HAP-1 (cell line): ENCODE data around the gene ZNF782.
"Not testable (repeated sequence)": the region's sequence is repeated elsewhere in the genome, so short reads cannot be mapped to it uniquely, and the experiment has no call there.

Source experiments
- DNase-seq, 2 experiments: peaks; one replicate each; pipeline ENCODE4 v3.0.0-alpha.2; 2016 to 2020; ENCODE audit warnings: low spot score in 2 of 2
- H3K27me3 ChIP-seq: fragments of 250-450 bp; sonication (Bioruptor Pico); 2 replicates; pipeline ENCODE4 v1.5.1; 2020; ENCODE audit warnings: low read depth, mild to moderate bottlenecking, moderate library complexity
- H3K36me3 ChIP-seq: fragments of 250-450 bp; sonication (Bioruptor Pico); replicated peaks from 2 replicates; pipeline ENCODE4 v1.5.1; 2020; ENCODE audit warnings: mild to moderate bottlenecking
- H3K4me1 ChIP-seq: fragments of 250-450 bp; sonication (Bioruptor Pico); 2 replicates; pipeline ENCODE4 v1.5.1; 2020; ENCODE audit warnings: mild to moderate bottlenecking
- H3K4me3 ChIP-seq: fragments of 250-450 bp; sonication (Bioruptor Pico); 2 replicates; pipeline ENCODE4 v1.5.1; 2020; ENCODE audit warnings: mild to moderate bottlenecking, moderate library complexity
- H3K9me3 ChIP-seq: fragments of 250-450 bp; sonication (Bioruptor Pico); 2 replicates; pipeline ENCODE4 v1.5.1; 2020; ENCODE audit warnings: mild to moderate bottlenecking, moderate library complexity
- in situ Hi-C: fragments of 300-500 bp; cut with MboI; formaldehyde crosslinking; loops from 3 replicates; pipeline ENCODE4 v1.14.3; 2020; ENCODE audit warnings: low sequenced_read_pairs, inconsistent platforms, mixed read lengths

The ZNF782 gene

DNA sequence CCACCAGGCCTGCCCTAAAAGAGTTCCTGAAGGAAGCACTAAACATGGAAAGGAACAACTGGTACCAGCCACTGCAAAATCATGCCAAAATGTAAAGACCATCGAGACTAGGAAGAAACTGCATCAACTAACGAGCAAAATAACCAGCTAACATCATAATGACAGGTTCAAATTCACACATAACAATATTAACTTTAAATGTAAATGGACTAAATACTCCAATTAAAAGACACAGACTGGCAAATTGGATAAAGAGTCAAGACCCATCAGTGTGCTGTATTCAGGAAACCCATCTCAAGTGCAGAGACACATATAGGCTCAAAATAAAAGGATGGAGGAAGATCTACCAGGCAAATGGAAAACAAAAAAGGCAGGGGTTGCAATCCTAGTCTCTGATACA is 55.4 kb downstream of the ZNF782 start:
- H3K27me3 ChIP-seq, in situ Hi-C loops, H3K36me3 ChIP-seq, DNase-seq, H3K4me3 ChIP-seq, H3K4me1 ChIP-seq, H3K9me3 ChIP-seq: not testable (repeated sequence)

DNA sequence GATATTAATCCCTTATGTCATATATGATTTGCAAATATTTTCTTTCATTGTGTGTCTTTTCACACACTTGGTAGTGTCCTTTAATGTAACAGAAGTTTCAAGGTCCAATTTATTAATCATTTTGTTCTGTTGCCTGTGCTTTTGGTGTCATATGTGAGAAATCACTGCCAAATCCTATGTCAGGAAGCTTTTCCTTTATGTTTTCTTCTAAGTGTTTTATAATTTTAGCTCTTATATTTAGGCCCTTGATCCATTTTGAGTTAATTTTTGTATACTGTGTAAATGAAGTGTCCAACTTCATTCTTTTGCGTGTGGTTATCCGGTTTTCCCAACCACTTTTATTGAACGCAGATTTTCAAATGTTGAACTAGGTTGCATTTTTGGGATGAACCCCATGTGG is 70.3 kb downstream of the ZNF782 start:
- Histone ChIP-seq H3K4me3 (no peak overlapping the region), H3K36me3 (no peaks in the 10 kb centered on the region), H3K4me1 (no peaks in the 10 kb centered on the region), H3K9me3 (peaks cover 5% of the 10 kb centered on the region; the same call in 1 of the 2 replicates), H3K27me3 (no peaks in the 10 kb centered on the region)
- in situ Hi-C loops = no loop called here
- no peak for DNase-seq

DNA sequence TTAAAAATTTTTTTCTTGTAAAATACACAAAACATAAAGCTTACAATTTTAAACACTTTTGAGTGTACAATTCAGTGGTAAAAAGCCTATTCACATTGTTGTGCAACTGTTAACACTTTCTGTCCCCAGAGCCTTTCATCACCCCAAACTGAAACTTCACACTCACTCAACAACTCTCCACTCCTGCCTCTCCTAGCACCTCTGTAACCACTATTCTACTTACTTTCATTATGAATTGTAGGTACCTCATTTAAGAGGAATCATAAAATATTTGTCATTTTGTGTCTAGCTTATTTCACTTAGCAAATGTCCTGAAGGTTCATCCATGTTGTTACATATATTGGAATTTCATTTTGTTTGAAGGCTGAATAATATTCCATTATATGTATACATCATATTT is 72.1 kb downstream of the ZNF782 start:
- no peak overlapping the region for H3K4me3 ChIP-seq
- peaks cover 5% of the 10 kb centered on the region; the same call in 1 of the 2 replicates for H3K9me3 ChIP-seq
- in situ Hi-C loops = no loop called here
- H3K4me1 ChIP-seq = no peaks in the 10 kb centered on the region
- DNase-seq = no peak
- H3K27me3 ChIP-seq = no peaks in the 10 kb centered on the region
- H3K36me3 ChIP-seq = no peaks in the 10 kb centered on the region

DNA sequence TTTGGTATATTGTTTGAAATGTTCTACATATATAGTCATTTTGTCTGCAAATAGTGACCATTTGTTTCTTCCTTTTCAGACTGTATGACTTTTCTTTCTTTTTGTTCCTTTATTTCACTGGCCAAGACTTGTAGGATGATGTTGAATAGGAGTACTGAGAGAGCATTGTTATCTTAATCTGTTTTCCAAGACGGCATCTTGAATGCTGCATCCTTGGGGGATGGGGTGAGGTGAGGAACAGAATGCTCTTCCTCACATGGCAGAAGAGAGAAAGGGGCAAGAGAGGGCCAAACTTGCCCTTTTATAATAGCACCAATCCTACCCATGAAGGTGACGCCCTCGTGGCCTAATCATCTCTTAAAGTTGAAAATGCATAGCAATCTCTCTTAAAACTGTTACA is 72.8 kb downstream of the ZNF782 start:
- Histone ChIP-seq H3K4me3 (no peak overlapping the region), H3K36me3 (no peaks in the 10 kb centered on the region), H3K9me3 (peaks cover 5% of the 10 kb centered on the region; the same call in 1 of the 2 replicates), H3K4me1 (no peaks in the 10 kb centered on the region), H3K27me3 (no peaks in the 10 kb centered on the region)
- DNase-seq = no peak
- in situ Hi-C loops = no loop called here

DNA sequence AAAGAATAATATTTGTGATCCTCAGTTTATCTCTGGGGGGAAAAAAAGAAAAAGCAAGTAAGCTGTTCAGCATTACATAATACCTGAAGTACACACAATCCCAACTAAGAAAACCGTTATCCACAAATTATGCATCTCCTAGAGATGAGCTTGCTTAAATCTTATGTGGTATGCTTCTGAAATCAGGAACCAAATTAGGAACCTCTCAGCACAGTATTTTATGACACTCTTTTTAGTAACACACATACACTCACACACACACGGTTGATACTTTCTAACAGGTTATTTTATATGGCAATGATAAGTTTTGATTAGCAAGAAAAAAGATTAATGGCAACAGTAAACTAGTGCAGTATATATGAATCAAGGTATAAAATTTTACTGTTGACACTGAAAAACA is 75.2 kb downstream of the ZNF782 start:
- in situ Hi-C loops = no loop called here
- H3K27me3 ChIP-seq = no peaks in the 10 kb centered on the region
- no peak overlapping the region for H3K4me3 ChIP-seq
- DNase-seq = no peak
- H3K4me1 ChIP-seq = no peaks in the 10 kb centered on the region
- H3K36me3 ChIP-seq = no peaks in the 10 kb centered on the region
- H3K9me3 ChIP-seq = peaks cover 5% of the 10 kb centered on the region; the same call in 1 of the 2 replicates

DNA sequence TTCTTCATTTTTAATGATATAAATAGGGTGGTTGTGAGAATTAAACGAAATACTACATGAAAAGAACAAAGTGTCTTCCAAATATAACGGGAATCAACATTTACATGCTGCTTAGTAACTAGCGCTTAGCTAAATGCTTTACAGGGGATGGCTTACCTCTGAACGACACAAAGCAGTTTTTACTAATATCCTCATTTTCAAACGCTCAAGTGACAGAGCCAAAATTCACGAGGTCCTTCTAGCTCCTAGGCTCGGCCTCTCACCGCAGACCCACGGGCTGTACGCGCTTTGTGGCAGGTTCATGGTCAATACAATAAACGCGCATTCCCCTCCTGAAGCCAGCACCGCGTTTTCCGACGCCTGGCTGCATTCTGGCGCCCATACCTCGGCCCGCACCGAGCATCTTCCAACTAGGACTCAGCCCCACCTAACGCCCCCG is 76.9 kb downstream of the ZNF782 start:
- Histone ChIP-seq H3K9me3 (peaks cover 3% of the 10 kb centered on the region; the same call in 1 of the 2 replicates), H3K4me3 (no peak overlapping the region), H3K4me1 (no peaks in the 10 kb centered on the region), H3K27me3 (no peaks in the 10 kb centered on the region), H3K36me3 (no peaks in the 10 kb centered on the region)
- in situ Hi-C loops = no loop called here
- DNase-seq = no peak

DNA sequence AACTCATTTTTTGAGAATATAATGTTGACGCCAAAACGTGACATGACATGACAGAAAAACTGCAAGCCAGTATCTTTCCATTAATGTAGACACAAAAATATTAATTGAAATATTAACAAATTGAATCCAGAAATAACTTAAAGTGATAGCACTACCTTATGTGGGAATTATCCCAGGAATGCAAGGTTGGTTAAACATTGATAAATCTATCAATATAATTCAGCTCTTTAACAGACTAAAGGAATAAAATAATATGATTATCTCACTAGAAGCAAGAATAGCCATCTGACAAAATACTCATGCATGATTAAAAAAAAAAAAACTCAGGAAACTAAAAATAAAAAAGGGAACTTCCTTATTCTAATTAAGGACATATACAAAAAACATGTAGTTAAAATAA is 83.2 kb downstream of the ZNF782 start:
- Histone ChIP-seq H3K9me3 (no peaks in the 10 kb centered on the region), H3K27me3 (no peaks in the 10 kb centered on the region), H3K4me3 (no peak overlapping the region), H3K36me3 (no peaks in the 10 kb centered on the region), H3K4me1 (no peaks in the 10 kb centered on the region)
- DNase-seq = no peak
- in situ Hi-C loops = no loop called here

DNA sequence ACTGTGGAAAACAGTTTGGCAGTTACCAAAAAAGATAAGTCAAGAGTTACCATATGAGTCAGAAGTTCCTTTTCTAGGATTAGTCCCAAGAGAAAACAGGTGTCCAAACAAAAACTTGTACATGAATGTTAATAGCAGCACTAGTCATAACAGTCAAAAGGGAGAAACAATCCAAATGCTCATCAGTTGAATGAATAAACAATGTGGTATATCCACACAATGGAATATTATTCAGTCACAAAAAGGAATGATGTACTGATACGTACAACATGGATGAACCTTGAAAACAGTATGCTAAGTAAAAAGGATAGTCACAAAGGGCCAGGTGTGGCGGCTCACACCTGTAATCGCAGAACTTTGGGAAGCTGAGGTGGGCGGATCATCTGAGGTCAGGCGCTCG is 84.3 kb downstream of the ZNF782 start:
- no peak overlapping the region for H3K4me3 ChIP-seq
- in situ Hi-C loops = no loop called here
- H3K4me1 ChIP-seq = no peaks in the 10 kb centered on the region
- H3K36me3 ChIP-seq = no peaks in the 10 kb centered on the region
- no peak for DNase-seq
- H3K9me3 ChIP-seq = no peaks in the 10 kb centered on the region
- H3K27me3 ChIP-seq = no peaks in the 10 kb centered on the region
